Coronary artery (tissue), 2 donors: Measurements from ENCODE around the gene RABGAP1.
A peak's percentile ranks its signal among the peaks of the same experiment; 100 is the strongest.

ENCODE experiments used
- DNase-seq: peaks from one replicate; pipeline ENCODE4 v3.0.0-alpha.2; 2017; ENCODE audit warnings: low spot score
- H3K27ac ChIP-seq, 2 donors: fragments of 200-600 bp; sonication (generic); one replicate each; pipeline ENCODE4 v1.5.1; 2016 to 2019
- H3K4me3 ChIP-seq: fragments of 200-600 bp; sonication (generic); 2 replicates; pipeline ENCODE4 v1.5.1; 2016; ENCODE audit warnings: mild to moderate bottlenecking, moderate library complexity
- CTCF ChIP-seq: fragments of 200-600 bp; sonication (generic); IDR thresholded peaks from one replicate; pipeline ENCODE4 v1.5.1; 2019; ENCODE audit warnings: antibody characterized with exemption

Gene RABGAP1

GRCh38 chr9:123073441-123073840 lies 132.6 kb downstream of the RABGAP1 start:
- Histone ChIP-seq H3K27ac (peak overlapping the region; percentile 57 to 81), H3K4me3 (peak overlapping the region; percentile 36)
- DNase-seq: no peak
- no peak for TF ChIP-seq CTCF

GRCh38 chr9:123073991-123074422 lies 133.2 kb downstream of the RABGAP1 start:
- TF ChIP-seq CTCF: no peak
- peak overlapping the region; percentile 36 for H3K4me3 ChIP-seq
- peak overlapping the region; percentile 57 to 81 for H3K27ac ChIP-seq
- DNase-seq: no peak

GRCh38 chr9:123074628-123075027 lies 133.8 kb downstream of the RABGAP1 start:
- peak overlapping the region; percentile 57 to 81 for H3K27ac ChIP-seq

GRCh38 chr9:123080444-123080843 lies 139.6 kb downstream of the RABGAP1 start:
- H3K27ac ChIP-seq: no peak overlapping the region
- H3K4me3 ChIP-seq: no peak overlapping the region
- no peak for TF ChIP-seq CTCF
- DNase-seq: no peak

More at GRCh38 chr9:123074628-123075027, 133.8 kb downstream of the RABGAP1 start:
- H3K4me3 ChIP-seq: peak overlapping the region; percentile 36
- no peak for DNase-seq
- TF ChIP-seq CTCF: no peak

GRCh38 chr9:123081824-123082223 lies 141.0 kb downstream of the RABGAP1 start:
- TF ChIP-seq CTCF: peak; percentile 49
- Histone ChIP-seq H3K4me3 (no peak overlapping the region), H3K27ac (no peak overlapping the region)
- no peak for DNase-seq

- DNase-seq: no peak
- H3K27ac ChIP-seq: no peak overlapping the region
- H3K4me3 ChIP-seq: no peak overlapping the region
- no peak for TF ChIP-seq CTCF
Observed at GRCh38 chr9:123083680-123084079, 142.9 kb downstream of the RABGAP1 start.

- no peak for DNase-seq
- H3K4me3 ChIP-seq: no peak overlapping the region
- no peak for TF ChIP-seq CTCF
- H3K27ac ChIP-seq: no peak overlapping the region
Observed at GRCh38 chr9:123084256-123084655, 143.4 kb downstream of the RABGAP1 start.
